ENCODE data around the gene DGKZ.

GRCh38 chr11:46335890-46336562, 11.2 kb upstream of the DGKZ start:
- TF ChIP-seq, protein P1, sequence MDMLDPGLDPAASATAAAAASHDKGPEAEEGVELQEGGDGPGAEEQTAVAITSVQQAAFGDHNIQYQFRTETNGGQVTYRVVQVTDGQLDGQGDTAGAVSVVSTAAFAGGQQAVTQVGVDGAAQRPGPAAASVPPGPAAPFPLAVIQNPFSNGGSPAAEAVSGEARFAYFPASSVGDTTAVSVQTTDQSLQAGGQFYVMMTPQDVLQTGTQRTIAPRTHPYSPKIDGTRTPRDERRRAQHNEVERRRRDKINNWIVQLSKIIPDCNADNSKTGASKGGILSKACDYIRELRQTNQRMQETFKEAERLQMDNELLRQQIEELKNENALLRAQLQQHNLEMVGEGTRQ (IDR thresholded peaks at IDR 0.05; ENCODE audit: borderline replicate concordance, low read depth, low read length), result no peak
- TF ChIP-seq SIN3A (IDR thresholded peaks at IDR 0.05; ENCODE audit: low read depth, low read length), result no peak
- no peak for TF ChIP-seq KLF5 (IDR thresholded peaks at IDR 0.05; ENCODE audit: partially characterized antibody)
- TF ChIP-seq RAD21 (IDR thresholded peaks at IDR 0.05; ENCODE audit: insufficient read depth, low read depth, low read length), result no peak

Measured in GM12878 (cell line).